Gastroesophageal sphincter (tissue), 4 donors: ENCODE results near the gene FRK. TPM values are rescaled to one million over a fixed set of nuclear protein-coding genes. Genes with fewer than 3 reads are reported as not detected.
A peak's percentile ranks its signal among the peaks of the same experiment; 100 is the strongest.

Experiments
- ATAC-seq: fragments of 150-250 bp; one replicate; pipeline ENCODE4 v1.9.1; 2016; ENCODE audit warnings: mild to moderate bottlenecking, moderate library complexity
- H3K27ac ChIP-seq, 4 donors: fragments of 200-600 bp; sonication (generic) in 3 of 4; 1 replicate in 3 of 4; 2 replicates in 1 of 4; pipeline ENCODE4 v1.5.1; 2016 to 2019
- H3K27me3 ChIP-seq: fragments of 200-600 bp; sonication (generic); one replicate; pipeline ENCODE4 v1.5.1; 2019
- H3K36me3 ChIP-seq, 2 donors: fragments of 200-600 bp; sonication (generic); one replicate each; pipeline ENCODE4 v1.5.1; 2019; ENCODE audit warnings: control low read depth in 1 of 2
- H3K4me1 ChIP-seq, 3 donors: fragments of 200-600 bp; sonication (generic); 1 replicate in 2 of 3; 2 replicates in 1 of 3; pipeline ENCODE4 v1.5.1; 2016 to 2019; ENCODE audit warnings: control low read depth in 2 of 3
- H3K4me3 ChIP-seq, 2 donors: fragments of 200-600 bp; sonication (generic); one replicate each; pipeline ENCODE4 v1.5.1; 2019; ENCODE audit warnings: mild to moderate bottlenecking in 1 of 2, moderate library complexity in 1 of 2
- H3K9me3 ChIP-seq, 3 donors: fragments of 200-600 bp; sonication (generic); one replicate each; pipeline ENCODE4 v1.5.1; 2017 to 2019; ENCODE audit warnings: control low read depth in 2 of 3
- EP300 ChIP-seq: sonication (generic); formaldehyde crosslinking; IDR thresholded peaks from one replicate; pipeline ENCODE4 v1.6.1; 2017; ENCODE audit warnings: antibody characterized with exemption, mild to moderate bottlenecking
- POLR2A ChIP-seq, 2 donors: fragments of 450-650 bp; IDR thresholded peaks; one replicate each; pipeline ENCODE4 v1.6.1; 2017; ENCODE audit warnings: antibody characterized with exemption in 2 of 2, mild to moderate bottlenecking in 2 of 2, moderate library complexity in 1 of 2
- POLR2AphosphoS5 ChIP-seq: sonication (generic); formaldehyde crosslinking; IDR thresholded peaks from one replicate; pipeline ENCODE4 v1.6.1; 2017; ENCODE audit warnings: antibody characterized with exemption
- WGBS, 2 donors: methylation state at CpG; one replicate each; pipeline ENCODE4 v1.1.5; 2018; ENCODE audit warnings: low coverage in 1 of 2; 5-methylcytosine and 5-hydroxymethylcytosine counted together
- total RNA-seq, 4 donors: library from RNA; depleted of rRNA; stranded (reverse); fragments of >200 nt; gene quantifications; one replicate each; pipeline ENCODE4 v1.1.0, GENCODE V29; 2016
- TF ChIP-seq, protein P1 (sequence below), 4 experiments: fragments of 200-600 bp in 2 of 4; fragments of 450-650 bp in 2 of 4; sonication (generic) in 1 of 4; IDR thresholded peaks; one replicate each; pipeline ENCODE4 v1.5.1; 2017 to 2019; ENCODE audit warnings: antibody characterized with exemption in 4 of 4, mild to moderate bottlenecking in 2 of 4, moderate library complexity in 2 of 4

The FRK gene, protein sequence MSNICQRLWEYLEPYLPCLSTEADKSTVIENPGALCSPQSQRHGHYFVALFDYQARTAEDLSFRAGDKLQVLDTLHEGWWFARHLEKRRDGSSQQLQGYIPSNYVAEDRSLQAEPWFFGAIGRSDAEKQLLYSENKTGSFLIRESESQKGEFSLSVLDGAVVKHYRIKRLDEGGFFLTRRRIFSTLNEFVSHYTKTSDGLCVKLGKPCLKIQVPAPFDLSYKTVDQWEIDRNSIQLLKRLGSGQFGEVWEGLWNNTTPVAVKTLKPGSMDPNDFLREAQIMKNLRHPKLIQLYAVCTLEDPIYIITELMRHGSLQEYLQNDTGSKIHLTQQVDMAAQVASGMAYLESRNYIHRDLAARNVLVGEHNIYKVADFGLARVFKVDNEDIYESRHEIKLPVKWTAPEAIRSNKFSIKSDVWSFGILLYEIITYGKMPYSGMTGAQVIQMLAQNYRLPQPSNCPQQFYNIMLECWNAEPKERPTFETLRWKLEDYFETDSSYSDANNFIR
- 1 to 10 TPM in 3 of 4 donors, under 1 TPM in 1; 0.42 to 1.9 (median 1.3) TPM for total RNA-seq

DNA sequence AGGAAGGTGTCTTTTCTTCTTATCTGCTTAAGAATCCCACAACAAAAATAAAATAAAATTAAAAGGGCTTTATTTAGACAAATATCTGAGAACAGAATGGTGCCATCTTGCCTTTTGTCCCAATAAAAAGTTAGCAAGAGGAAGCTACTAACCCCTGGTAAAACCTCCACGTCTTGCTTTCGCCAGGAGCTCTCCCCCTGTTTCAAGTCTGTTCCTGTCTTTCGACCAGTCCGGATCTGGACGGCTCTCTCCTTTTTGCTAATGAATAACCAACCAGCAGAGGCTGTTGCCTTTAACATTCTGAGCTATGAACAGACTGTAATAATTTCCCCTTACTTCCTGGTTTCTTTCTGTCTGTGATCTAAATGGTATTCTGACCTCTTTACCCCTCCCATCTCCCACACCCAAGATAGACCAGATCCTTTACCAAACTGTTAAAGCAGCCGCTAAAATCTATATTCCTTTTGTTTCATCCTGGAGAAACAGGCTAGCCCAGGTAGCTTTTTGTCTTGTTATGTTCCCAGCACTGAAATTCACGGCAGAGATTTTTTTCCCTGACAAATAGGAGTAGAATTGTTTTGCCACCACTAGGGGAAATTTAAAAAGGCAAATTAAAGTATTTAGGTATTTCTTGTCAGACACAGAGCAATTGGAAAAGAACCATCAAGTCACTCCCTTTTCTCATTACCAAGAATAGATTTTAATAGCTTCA lies at the start of gene FRK:
Gene FRK, minus strand, starts transcription at position 320 of the 712 bp plus-strand sequence. CDS start 580 bp downstream, outside the sequence.
- peak; percentile 75 for ATAC-seq
- 28 to 56% methylated on average over 7 of the region's 7 CpGs for WGBS, 2 donors

DNA sequence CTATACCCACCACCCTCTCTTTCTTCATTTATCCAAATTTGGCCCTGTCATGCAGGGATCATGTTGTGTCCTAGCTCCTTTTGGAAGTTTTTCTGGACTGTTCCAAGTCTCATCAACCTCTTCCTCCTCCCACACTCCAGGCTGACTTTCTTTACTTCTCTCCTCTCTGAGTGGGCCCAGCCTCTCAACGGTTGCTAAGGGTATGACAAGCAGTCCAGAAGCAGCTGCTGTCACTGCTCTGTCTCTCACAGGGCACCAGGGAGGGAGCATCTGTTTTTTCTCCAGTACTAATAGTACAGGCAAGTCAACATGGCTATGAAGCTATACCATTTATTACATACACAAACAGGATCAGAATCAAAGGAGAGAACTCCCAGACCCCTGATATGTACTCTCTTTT lies 48.1 kb upstream of the FRK start:
- Histone ChIP-seq H3K36me3 (peaks cover 0 to 56% of the 10 kb centered on the region in 2 donors), H3K4me3 (no peak overlapping the region), H3K9me3 (no peaks in the 10 kb centered on the region), H3K4me1 (peaks cover 0 to 17% (median 0%) of the 10 kb centered on the region in 3 donors), H3K27me3 (no peaks in the 10 kb centered on the region), H3K27ac (no peak overlapping the region)
- no peak for ATAC-seq
- 33% methylated on average over 1 of the region's 1 CpG; no CpG with 5 or more reads in 1 of the 2 donors for WGBS, 2 donors
- TF ChIP-seq EP300 (no peak), POLR2A (IDR thresholded peaks at IDR 0.05) (no peak), POLR2AphosphoS5 (no peak)
- TF ChIP-seq, protein P1, sequence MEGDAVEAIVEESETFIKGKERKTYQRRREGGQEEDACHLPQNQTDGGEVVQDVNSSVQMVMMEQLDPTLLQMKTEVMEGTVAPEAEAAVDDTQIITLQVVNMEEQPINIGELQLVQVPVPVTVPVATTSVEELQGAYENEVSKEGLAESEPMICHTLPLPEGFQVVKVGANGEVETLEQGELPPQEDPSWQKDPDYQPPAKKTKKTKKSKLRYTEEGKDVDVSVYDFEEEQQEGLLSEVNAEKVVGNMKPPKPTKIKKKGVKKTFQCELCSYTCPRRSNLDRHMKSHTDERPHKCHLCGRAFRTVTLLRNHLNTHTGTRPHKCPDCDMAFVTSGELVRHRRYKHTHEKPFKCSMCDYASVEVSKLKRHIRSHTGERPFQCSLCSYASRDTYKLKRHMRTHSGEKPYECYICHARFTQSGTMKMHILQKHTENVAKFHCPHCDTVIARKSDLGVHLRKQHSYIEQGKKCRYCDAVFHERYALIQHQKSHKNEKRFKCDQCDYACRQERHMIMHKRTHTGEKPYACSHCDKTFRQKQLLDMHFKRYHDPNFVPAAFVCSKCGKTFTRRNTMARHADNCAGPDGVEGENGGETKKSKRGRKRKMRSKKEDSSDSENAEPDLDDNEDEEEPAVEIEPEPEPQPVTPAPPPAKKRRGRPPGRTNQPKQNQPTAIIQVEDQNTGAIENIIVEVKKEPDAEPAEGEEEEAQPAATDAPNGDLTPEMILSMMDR (IDR thresholded peaks at IDR 0.05) = no peak

More for the DNA sequence above, at the start of gene FRK:
- H3K27ac ChIP-seq = peak within 1 kb of the TSS in 3 of 4 donors; percentile 32 to 69 (median 57)
- peak within 1 kb of the TSS; percentile 1 to 36 for H3K4me3 ChIP-seq
- no peaks in the 10 kb centered on the region for H3K36me3 ChIP-seq
- TF ChIP-seq POLR2AphosphoS5 = no peak
- TF ChIP-seq, protein P1 (IDR thresholded peaks at IDR 0.05) = peak; percentile 16 to 36 (median 32)
- peaks cover 0 to 25% (median 0%) of the 10 kb centered on the region in 3 donors for H3K4me1 ChIP-seq
- H3K27me3 ChIP-seq = no peaks in the 10 kb centered on the region
- H3K9me3 ChIP-seq = no peaks in the 10 kb centered on the region

DNA sequence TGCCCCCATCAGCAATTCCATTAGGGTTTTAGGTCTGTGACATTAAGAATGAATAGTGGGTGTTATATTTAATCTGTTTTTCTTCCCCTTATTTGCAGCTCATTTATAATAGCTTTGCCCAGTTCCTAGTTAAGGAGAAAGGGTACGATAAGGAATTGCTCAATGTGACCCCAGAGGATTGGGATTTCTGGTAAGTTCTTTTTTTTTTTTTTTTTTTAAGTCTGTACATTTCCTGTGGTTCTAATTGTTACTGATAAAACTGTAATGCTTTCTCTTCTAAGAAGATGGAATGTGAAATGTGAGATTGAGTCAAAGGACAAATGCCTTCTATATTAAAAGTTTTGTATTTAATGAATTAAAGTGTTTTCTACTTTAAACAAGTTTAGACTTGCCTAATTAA lies 45.5 kb upstream of the FRK start:
- Histone ChIP-seq H3K27me3 (no peaks in the 10 kb centered on the region), H3K9me3 (no peaks in the 10 kb centered on the region), H3K27ac (no peak overlapping the region), H3K4me3 (no peak overlapping the region), H3K36me3 (peaks cover 0 to 29% of the 10 kb centered on the region in 2 donors), H3K4me1 (peaks cover 0 to 42% (median 3%) of the 10 kb centered on the region in 3 donors)
- TF ChIP-seq EP300 (no peak), POLR2AphosphoS5 (no peak), POLR2A (IDR thresholded peaks at IDR 0.05) (no peak)
- TF ChIP-seq, protein P1 (IDR thresholded peaks at IDR 0.05) = no peak
- no peak for ATAC-seq
- 18 to 42% methylated on average over 1 of the region's 1 CpG for WGBS, 2 donors

DNA sequence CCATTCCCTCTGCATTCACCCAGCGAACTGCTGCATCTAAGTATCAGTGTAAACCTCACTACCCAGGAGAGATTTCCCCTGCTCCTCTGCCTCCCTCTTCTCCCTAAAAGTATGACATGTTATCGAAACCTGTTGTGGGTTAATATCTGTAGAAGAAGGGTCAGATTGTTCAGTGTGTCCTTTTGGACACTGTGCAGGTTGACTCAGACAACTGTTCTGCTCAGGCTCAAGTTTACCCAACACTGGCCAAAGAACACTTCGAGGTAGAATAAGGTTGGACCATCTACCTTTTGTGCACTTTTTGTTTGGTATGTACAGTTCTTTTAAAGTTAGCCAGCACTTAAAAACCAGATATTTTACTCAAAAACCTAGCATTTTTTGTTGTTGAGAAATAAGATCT lies 44.6 kb upstream of the FRK start:
- Histone ChIP-seq H3K36me3 (peaks cover 0 to 20% of the 10 kb centered on the region in 2 donors), H3K4me1 (peaks cover 0 to 44% (median 3%) of the 10 kb centered on the region in 3 donors), H3K4me3 (no peak overlapping the region), H3K27me3 (no peaks in the 10 kb centered on the region), H3K9me3 (no peaks in the 10 kb centered on the region), H3K27ac (no peak overlapping the region)
- WGBS, 2 donors = 83 to 95% methylated on average over 2 of the region's 3 CpGs
- TF ChIP-seq POLR2AphosphoS5 = no peak
- TF ChIP-seq, protein P1 (IDR thresholded peaks at IDR 0.05) = no peak
- no peak for ATAC-seq
